Endothelial cell of umbilical vein (primary cell): ENCODE data around the gene KIF26A. TPM values are rescaled to one million over a fixed set of nuclear protein-coding genes. Genes with fewer than 3 reads are reported as not detected.

ENCODE experiments used
- Bru-seq: library from RNA; stranded (reverse); fragments of 400-500 nt; gene quantifications from one replicate; lab custom pipeline; 2021; lab: Mats Ljungman, UMichigan
- BruChase-seq, 2 experiments: library from RNA; stranded (reverse); fragments of 400-500 nt; gene quantifications; one replicate each; lab custom pipeline; 2021; lab: Mats Ljungman, UMichigan
- BruUV-seq: library from RNA; stranded (reverse); fragments of 400-500 nt; replicated peaks from 2 replicates; lab custom pipeline; 2021; lab: Mats Ljungman, UMichigan
- CTCF ChIA-PET: fragments of 300-600, 350-600 bp; sonication (Branson Sonifier 250); formaldehyde crosslinking; loops from one replicate; lab custom pipeline; 2021; ENCODE audit warnings: antibody characterized with exemption, inconsistent platforms; lab: Charles Lee
- POLR2A ChIA-PET: fragments of 300-600, 350-600 bp; sonication (Branson Sonifier 250); formaldehyde crosslinking; loops from one replicate; lab custom pipeline; 2021; ENCODE audit warnings: antibody characterized with exemption, inconsistent platforms; lab: Charles Lee
- DNase-seq: peaks from one replicate; pipeline ENCODE4 v3.0.0-alpha.2; 2011; ENCODE audit warnings: low read depth, low spot score
- FAIRE-seq: peaks from 2 replicates; lab custom pipeline; 2011; peaks lifted over from hg19 to GRCh38; lab: Jason Lieb, UNC
- H2AFZ ChIP-seq: 2 replicates; pipeline ENCODE4 v1.6.0; 2012; ENCODE audit warnings: low read depth, low read length, control low read depth, inconsistent platforms
- H3K27ac ChIP-seq: 2 replicates; pipeline ENCODE4 v1.5.1; 2011; ENCODE audit warnings: low read depth, mild to moderate bottlenecking, control low read depth, low read length, moderate library complexity; ENCODE audit not compliant: insufficient read depth
- H3K27me3 ChIP-seq, 2 experiments: 2 replicates each; pipeline versions ENCODE4 v1.6.0 to v1.6.1; 2011; ENCODE audit warnings: low read length in 2 of 2, mixed read lengths in 1 of 2; ENCODE audit not compliant: control insufficient read depth in 2 of 2, insufficient read depth in 2 of 2
- H3K36me3 ChIP-seq, 2 experiments: 2 replicates in 1 of 2; 3 replicates in 1 of 2; pipeline ENCODE4 v1.5.1; 2011; ENCODE audit warnings: low read length in 2 of 2, mild to moderate bottlenecking in 1 of 2, moderate library complexity in 1 of 2; ENCODE audit not compliant: control insufficient read depth in 2 of 2, insufficient read depth in 2 of 2; ENCODE audit errors: extremely low read depth in 1 of 2
- H3K4me1 ChIP-seq: 3 replicates; pipeline ENCODE4 v1.5.1; 2011; ENCODE audit warnings: mild to moderate bottlenecking, low read length; ENCODE audit not compliant: control insufficient read depth, insufficient read depth; ENCODE audit errors: extremely low read depth
- H3K4me2 ChIP-seq: 2 replicates; pipeline ENCODE4 v1.6.1; 2011; ENCODE audit warnings: low read length, control low read depth, mixed read lengths; ENCODE audit not compliant: insufficient read depth
- H3K4me3 ChIP-seq, 3 experiments: fragments of 200-600 bp in 1 of 3; sonication (generic), shearing (Covaris generic) in 1 of 3; replicated peaks in 1 of 3; 2 replicates each; pipeline ENCODE4 v1.5.1; 2011 to 2016; ENCODE audit warnings: control low read depth in 3 of 3, low read length in 3 of 3, mild to moderate bottlenecking in 2 of 3, inconsistent platforms in 1 of 3, low read depth in 1 of 3, moderate library complexity in 1 of 3; ENCODE audit not compliant: insufficient read depth in 1 of 3
- H3K79me2 ChIP-seq: 2 replicates; pipeline ENCODE4 v1.6.0; 2012; ENCODE audit warnings: low read length, inconsistent platforms; ENCODE audit not compliant: control insufficient read depth, insufficient read depth
- H3K9ac ChIP-seq: replicated peaks from 2 replicates; pipeline ENCODE3; 2011; ENCODE audit warnings: low read length, control low read depth; ENCODE audit not compliant: insufficient read depth; ENCODE audit errors: extremely low read depth
- H3K9me1 ChIP-seq: replicated peaks from 3 replicates; pipeline ENCODE4 v1.6.0; 2011; ENCODE audit warnings: mild to moderate bottlenecking, low read length; ENCODE audit not compliant: control insufficient read depth, insufficient read depth; ENCODE audit errors: extremely low read depth
- H3K9me3 ChIP-seq: replicated peaks from 2 replicates; pipeline ENCODE4 v1.5.1; 2012; ENCODE audit warnings: low read length, inconsistent platforms; ENCODE audit not compliant: control insufficient read depth, insufficient read depth
- H4K20me1 ChIP-seq: replicated peaks from 2 replicates; pipeline ENCODE3; 2011; ENCODE audit warnings: mild to moderate bottlenecking, low read length; ENCODE audit not compliant: control insufficient read depth, insufficient read depth; ENCODE audit errors: extremely low read depth
- EZH2 ChIP-seq: IDR thresholded peaks from 2 replicates; pipeline ENCODE4 v1.6.1; 2012; ENCODE audit warnings: borderline replicate concordance, low read depth, mild to moderate bottlenecking, moderate library complexity, low read length, inconsistent platforms; ENCODE audit not compliant: severe bottlenecking
- FOS ChIP-seq: IDR thresholded peaks from 2 replicates; pipeline ENCODE4 v1.6.1; 2011; ENCODE audit warnings: mild to moderate bottlenecking, low read length, moderate library complexity, borderline replicate concordance; ENCODE audit not compliant: insufficient read depth
- GATA2 ChIP-seq: IDR thresholded peaks from 2 replicates; pipeline ENCODE4 v1.7.0; 2011; ENCODE audit warnings: low read depth, mild to moderate bottlenecking, moderate library complexity, mixed read lengths, low read length; ENCODE audit not compliant: insufficient read length, insufficient read depth
- JUN ChIP-seq: IDR thresholded peaks from 2 replicates; pipeline ENCODE4 v1.6.1; 2011; ENCODE audit warnings: borderline replicate concordance, low read depth; ENCODE audit not compliant: insufficient read length, insufficient read depth
- MYC ChIP-seq: IDR thresholded peaks from one replicate; pipeline ENCODE4 v1.6.1; 2011; ENCODE audit warnings: mild to moderate bottlenecking, low read depth, low read length
- POLR2A ChIP-seq: IDR thresholded peaks from 2 replicates; pipeline ENCODE4 v1.6.1; 2012; ENCODE audit warnings: low read depth, mild to moderate bottlenecking, control low read depth, low read length
- POLR2AphosphoS5 ChIP-seq: IDR thresholded peaks from 2 replicates; pipeline ENCODE4 v1.6.1; 2012; ENCODE audit warnings: low read depth, mild to moderate bottlenecking, control low read depth, low read length, moderate library complexity; ENCODE audit not compliant: insufficient read depth
- dilution Hi-C: fragments of 300-500 bp; cut with MboI; formaldehyde crosslinking; loops from one replicate; pipeline ENCODE4 v1.15.0; 2019; ENCODE audit warnings: low sequenced_read_pairs; ENCODE audit not compliant: extremely low pct_ligation_motif_present
- intact Hi-C: fragments of 100-400 bp; cut with micrococcal nuclease; formaldehyde crosslinking; loops from one replicate; pipeline ENCODE4 v1.10.0; 2022
- long read RNA-seq: library from polyadenylated mRNA; stranded (forward); transcript quantifications from one replicate; pipeline ENCODE4 v2.0.0, GENCODE V29; 2021
- polyA minus RNA-seq, 3 experiments: library from RNA; depleted of rRNA, polyadenylated mRNA; stranded (reverse); fragments of >200 nt; gene quantifications; 1 replicate in 1 of 3; 2 replicates in 2 of 3; pipeline ENCODE4 v1.2.3, GENCODE V29; 2011
- polyA plus RNA-seq, 4 experiments: library from polyadenylated mRNA; depleted of rRNA in 3 of 4; stranded (reverse) in 3 of 4; unstranded in 1 of 4; fragments of >200 nt; gene quantifications; 2 replicates each; pipeline versions ENCODE4 v1.2.1 to v1.2.3, GENCODE V29; 2011 to 2012; ENCODE audit warnings: missing spikeins in 1 of 4
- total RNA-seq: library from RNA; stranded (reverse); gene quantifications from 2 replicates; pipeline ENCODE4 v1.2.3, GENCODE V29; 2021
- TF ChIP-seq, protein P1 (sequence below): IDR thresholded peaks from 2 replicates; pipeline ENCODE4 v1.6.1; 2011; ENCODE audit not compliant: insufficient read depth, insufficient read length
- TF ChIP-seq, protein P2 (sequence below), 2 donors: IDR thresholded peaks; 1 replicate in 1 of 2; 2 replicates in 1 of 2; pipeline ENCODE4 v1.5.1; 2011; ENCODE audit warnings: low read length in 2 of 2, mild to moderate bottlenecking in 2 of 2, moderate library complexity in 2 of 2, control low read depth in 1 of 2, inconsistent platforms in 1 of 2, low read depth in 1 of 2; ENCODE audit not compliant: insufficient read depth in 1 of 2; ENCODE audit errors: extremely low read depth in 1 of 2

KIF26A gene
- total RNA-seq (9.5 and 10.7 TPM in 2 replicates), polyA plus RNA-seq (3.6 and 5.1 TPM in 2 replicates), polyA minus RNA-seq (2.5 and 3.6 TPM in 2 replicates), Bru-seq, nascent RNA (percentile 32 among the genes with signal in this experiment), BruChase-seq, experiment 1, labeled RNA remaining after a 6-hour chase (percentile 40 among the genes with signal in this experiment), BruChase-seq, experiment 2, labeled RNA remaining after a 2-hour chase (percentile 36 among the genes with signal in this experiment)
- polyA plus RNA-seq (2011; cell fraction: cytosol; rRNA removed), result 1.5 and 2.5 TPM in 2 replicates
- 3.8 and 4.6 TPM in 2 replicates for polyA plus RNA-seq (2011; cell fraction: nucleus; rRNA removed)
- polyA plus RNA-seq (2012), result 2.0 and 4.1 TPM in 2 replicates
- polyA minus RNA-seq (2011; cell fraction: cytosol; rRNA and poly(A)+ RNA removed), result 23.8 TPM
- 1.8 and 3.9 TPM in 2 replicates for polyA minus RNA-seq (2011; cell fraction: nucleus; rRNA and poly(A)+ RNA removed)
- long read RNA-seq, partial matches to known transcripts, result 1 of 2 reads
- long read RNA-seq, other reads (novel, unspliced or antisense), result 1 of 2 reads

DNA sequence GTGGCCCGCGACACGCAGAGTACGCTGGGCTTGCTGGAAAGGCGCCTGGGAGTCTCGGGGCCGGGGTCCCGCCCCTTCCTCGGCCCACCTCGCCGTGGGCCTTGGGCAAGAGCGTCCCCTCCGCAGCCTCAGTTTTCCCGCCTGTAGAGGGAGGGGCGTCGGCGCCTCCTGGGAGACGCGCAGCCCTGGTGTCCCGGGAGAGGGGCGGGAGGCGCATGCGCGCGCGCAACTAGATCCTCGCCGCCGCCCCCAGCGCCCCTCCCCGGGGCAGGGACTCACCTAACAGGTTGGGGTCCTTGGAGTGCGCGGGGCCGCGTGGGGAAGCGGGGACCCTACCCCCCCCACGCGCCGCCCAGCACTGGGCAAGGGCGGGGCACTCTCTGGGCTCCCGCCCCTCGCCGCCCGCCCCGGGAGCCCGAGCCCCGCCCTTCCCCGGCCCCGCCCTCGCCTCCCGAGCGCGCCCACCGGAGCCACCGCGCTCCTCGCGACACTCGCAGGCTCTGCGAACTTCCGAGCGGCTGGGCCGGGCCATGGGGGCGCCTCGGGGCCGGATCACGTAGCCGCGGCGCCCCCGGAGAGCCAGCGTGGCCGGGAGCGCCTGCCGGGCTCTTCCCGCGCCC, at the start of gene KIF26A:
TSS of gene KIF26A (plus strand) at position 490 of the 620 bp plus-strand sequence. CDS start 136 bp downstream, outside the sequence.
- peak within 1 kb of the TSS; percentile 61 to 87 (median 63) for H3K4me3 ChIP-seq

More for the DNA sequence above, at the start of gene KIF26A:
- H2AFZ ChIP-seq, result peak within 1 kb of the TSS; percentile 91
- no peaks in the 10 kb centered on the region for H3K9me3 ChIP-seq
- no TSS peak for BruUV-seq
- H3K36me3 ChIP-seq, result no peaks in the 10 kb centered on the region
- no peaks in the 10 kb centered on the region for H4K20me1 ChIP-seq
- ChIA-PET CTCF (interaction anchor here (0.6 to 1.9 kb wide), 38 partner anchors 9 to 504 kb away, joined by 3 to 132 read pairs (median 4); partner anchors contain the start of gene TMEM179), POLR2A (no interaction called here)
- peaks cover 3% of the 10 kb centered on the region for H3K79me2 ChIP-seq
- intact Hi-C loops (loop anchor here (1.0 to 2.0 kb wide), 5 partner anchors 44 to 502 kb away; no protein-coding TSS in a partner anchor), dilution Hi-C loops (no loop called here)
- peaks cover 21 to 23% of the 10 kb centered on the region in 2 experiments for H3K27me3 ChIP-seq
- H3K9me1 ChIP-seq, result no peaks in the 10 kb centered on the region
- DNase-seq (peak; percentile 57), FAIRE-seq (no peak)
- no peak for TF ChIP-seq MYC
- TF ChIP-seq POLR2AphosphoS5, result no peak
- TF ChIP-seq, protein P1, sequence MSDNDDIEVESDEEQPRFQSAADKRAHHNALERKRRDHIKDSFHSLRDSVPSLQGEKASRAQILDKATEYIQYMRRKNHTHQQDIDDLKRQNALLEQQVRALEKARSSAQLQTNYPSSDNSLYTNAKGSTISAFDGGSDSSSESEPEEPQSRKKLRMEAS, result no peak
- no peak for TF ChIP-seq EZH2
- no peak for TF ChIP-seq JUN
- no peak for TF ChIP-seq GATA2
- TF ChIP-seq, protein P2, sequence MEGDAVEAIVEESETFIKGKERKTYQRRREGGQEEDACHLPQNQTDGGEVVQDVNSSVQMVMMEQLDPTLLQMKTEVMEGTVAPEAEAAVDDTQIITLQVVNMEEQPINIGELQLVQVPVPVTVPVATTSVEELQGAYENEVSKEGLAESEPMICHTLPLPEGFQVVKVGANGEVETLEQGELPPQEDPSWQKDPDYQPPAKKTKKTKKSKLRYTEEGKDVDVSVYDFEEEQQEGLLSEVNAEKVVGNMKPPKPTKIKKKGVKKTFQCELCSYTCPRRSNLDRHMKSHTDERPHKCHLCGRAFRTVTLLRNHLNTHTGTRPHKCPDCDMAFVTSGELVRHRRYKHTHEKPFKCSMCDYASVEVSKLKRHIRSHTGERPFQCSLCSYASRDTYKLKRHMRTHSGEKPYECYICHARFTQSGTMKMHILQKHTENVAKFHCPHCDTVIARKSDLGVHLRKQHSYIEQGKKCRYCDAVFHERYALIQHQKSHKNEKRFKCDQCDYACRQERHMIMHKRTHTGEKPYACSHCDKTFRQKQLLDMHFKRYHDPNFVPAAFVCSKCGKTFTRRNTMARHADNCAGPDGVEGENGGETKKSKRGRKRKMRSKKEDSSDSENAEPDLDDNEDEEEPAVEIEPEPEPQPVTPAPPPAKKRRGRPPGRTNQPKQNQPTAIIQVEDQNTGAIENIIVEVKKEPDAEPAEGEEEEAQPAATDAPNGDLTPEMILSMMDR (IDR thresholded peaks at IDR 0.05; ENCODE audit: extremely low read depth in 1 of 2, insufficient read depth in 1 of 2, low read depth in 1 of 2, low read length in 2 of 2), result no peak
- no peak for TF ChIP-seq FOS
- TF ChIP-seq POLR2A, result no peak
- no peak within 1 kb of the TSS for H3K27ac ChIP-seq
- H3K4me2 ChIP-seq, result peak within 1 kb of the TSS; percentile 87
- H3K4me1 ChIP-seq, result peaks cover 21% of the 10 kb centered on the region
- H3K9ac ChIP-seq, result peak within 1 kb of the TSS; percentile 23
